Endothelial cell of umbilical vein (primary cell): ENCODE results near the gene NAP1L1. TPM values are rescaled to one million over a fixed set of nuclear protein-coding genes. Genes with fewer than 3 reads are reported as not detected.

Experiments
- BruUV-seq: library from RNA; stranded (reverse); fragments of 400-500 nt; replicated peaks from 2 replicates; lab custom pipeline; 2021; lab: Mats Ljungman, UMichigan
- CTCF ChIA-PET: fragments of 300-600, 350-600 bp; sonication (Branson Sonifier 250); formaldehyde crosslinking; loops from one replicate; lab custom pipeline; 2021; ENCODE audit warnings: antibody characterized with exemption, inconsistent platforms; lab: Charles Lee
- POLR2A ChIA-PET: fragments of 300-600, 350-600 bp; sonication (Branson Sonifier 250); formaldehyde crosslinking; loops from one replicate; lab custom pipeline; 2021; ENCODE audit warnings: antibody characterized with exemption, inconsistent platforms; lab: Charles Lee
- DNase-seq: peaks from one replicate; pipeline ENCODE4 v3.0.0-alpha.2; 2011; ENCODE audit warnings: low read depth, low spot score
- FAIRE-seq: peaks from 2 replicates; lab custom pipeline; 2011; peaks lifted over from hg19 to GRCh38; lab: Jason Lieb, UNC
- H2AFZ ChIP-seq: 2 replicates; pipeline ENCODE4 v1.6.0; 2012; ENCODE audit warnings: low read depth, low read length, control low read depth, inconsistent platforms
- H3K27ac ChIP-seq: 2 replicates; pipeline ENCODE4 v1.5.1; 2011; ENCODE audit warnings: low read depth, mild to moderate bottlenecking, control low read depth, low read length, moderate library complexity; ENCODE audit not compliant: insufficient read depth
- H3K27me3 ChIP-seq, 2 experiments: 2 replicates each; pipeline versions ENCODE4 v1.6.0 to v1.6.1; 2011; ENCODE audit warnings: low read length in 2 of 2, mixed read lengths in 1 of 2; ENCODE audit not compliant: control insufficient read depth in 2 of 2, insufficient read depth in 2 of 2
- H3K36me3 ChIP-seq, 2 experiments: 2 replicates in 1 of 2; 3 replicates in 1 of 2; pipeline ENCODE4 v1.5.1; 2011; ENCODE audit warnings: low read length in 2 of 2, mild to moderate bottlenecking in 1 of 2, moderate library complexity in 1 of 2; ENCODE audit not compliant: control insufficient read depth in 2 of 2, insufficient read depth in 2 of 2; ENCODE audit errors: extremely low read depth in 1 of 2
- H3K4me1 ChIP-seq: 3 replicates; pipeline ENCODE4 v1.5.1; 2011; ENCODE audit warnings: mild to moderate bottlenecking, low read length; ENCODE audit not compliant: control insufficient read depth, insufficient read depth; ENCODE audit errors: extremely low read depth
- H3K4me2 ChIP-seq: 2 replicates; pipeline ENCODE4 v1.6.1; 2011; ENCODE audit warnings: low read length, control low read depth, mixed read lengths; ENCODE audit not compliant: insufficient read depth
- H3K4me3 ChIP-seq, 3 experiments: fragments of 200-600 bp in 1 of 3; sonication (generic), shearing (Covaris generic) in 1 of 3; replicated peaks in 1 of 3; 2 replicates each; pipeline ENCODE4 v1.5.1; 2011 to 2016; ENCODE audit warnings: control low read depth in 3 of 3, low read length in 3 of 3, mild to moderate bottlenecking in 2 of 3, inconsistent platforms in 1 of 3, low read depth in 1 of 3, moderate library complexity in 1 of 3; ENCODE audit not compliant: insufficient read depth in 1 of 3
- H3K79me2 ChIP-seq: 2 replicates; pipeline ENCODE4 v1.6.0; 2012; ENCODE audit warnings: low read length, inconsistent platforms; ENCODE audit not compliant: control insufficient read depth, insufficient read depth
- H3K9ac ChIP-seq: replicated peaks from 2 replicates; pipeline ENCODE3; 2011; ENCODE audit warnings: low read length, control low read depth; ENCODE audit not compliant: insufficient read depth; ENCODE audit errors: extremely low read depth
- H3K9me1 ChIP-seq: replicated peaks from 3 replicates; pipeline ENCODE4 v1.6.0; 2011; ENCODE audit warnings: mild to moderate bottlenecking, low read length; ENCODE audit not compliant: control insufficient read depth, insufficient read depth; ENCODE audit errors: extremely low read depth
- H3K9me3 ChIP-seq: replicated peaks from 2 replicates; pipeline ENCODE4 v1.5.1; 2012; ENCODE audit warnings: low read length, inconsistent platforms; ENCODE audit not compliant: control insufficient read depth, insufficient read depth
- H4K20me1 ChIP-seq: replicated peaks from 2 replicates; pipeline ENCODE3; 2011; ENCODE audit warnings: mild to moderate bottlenecking, low read length; ENCODE audit not compliant: control insufficient read depth, insufficient read depth; ENCODE audit errors: extremely low read depth
- CTCF ChIP-seq, 2 donors: IDR thresholded peaks; 1 replicate in 1 of 2; 2 replicates in 1 of 2; pipeline ENCODE4 v1.5.1; 2011; ENCODE audit warnings: low read length in 2 of 2, mild to moderate bottlenecking in 2 of 2, moderate library complexity in 2 of 2, control low read depth in 1 of 2, inconsistent platforms in 1 of 2, low read depth in 1 of 2; ENCODE audit not compliant: insufficient read depth in 1 of 2; ENCODE audit errors: extremely low read depth in 1 of 2
- EZH2 ChIP-seq: IDR thresholded peaks from 2 replicates; pipeline ENCODE4 v1.6.1; 2012; ENCODE audit warnings: borderline replicate concordance, low read depth, mild to moderate bottlenecking, moderate library complexity, low read length, inconsistent platforms; ENCODE audit not compliant: severe bottlenecking
- FOS ChIP-seq: IDR thresholded peaks from 2 replicates; pipeline ENCODE4 v1.6.1; 2011; ENCODE audit warnings: mild to moderate bottlenecking, low read length, moderate library complexity, borderline replicate concordance; ENCODE audit not compliant: insufficient read depth
- GATA2 ChIP-seq: IDR thresholded peaks from 2 replicates; pipeline ENCODE4 v1.7.0; 2011; ENCODE audit warnings: low read depth, mild to moderate bottlenecking, moderate library complexity, mixed read lengths, low read length; ENCODE audit not compliant: insufficient read length, insufficient read depth
- JUN ChIP-seq: IDR thresholded peaks from 2 replicates; pipeline ENCODE4 v1.6.1; 2011; ENCODE audit warnings: borderline replicate concordance, low read depth; ENCODE audit not compliant: insufficient read length, insufficient read depth
- MAX ChIP-seq: IDR thresholded peaks from 2 replicates; pipeline ENCODE4 v1.6.1; 2011; ENCODE audit not compliant: insufficient read depth, insufficient read length
- MYC ChIP-seq: IDR thresholded peaks from one replicate; pipeline ENCODE4 v1.6.1; 2011; ENCODE audit warnings: mild to moderate bottlenecking, low read depth, low read length
- POLR2A ChIP-seq: IDR thresholded peaks from 2 replicates; pipeline ENCODE4 v1.6.1; 2012; ENCODE audit warnings: low read depth, mild to moderate bottlenecking, control low read depth, low read length
- POLR2AphosphoS5 ChIP-seq: IDR thresholded peaks from 2 replicates; pipeline ENCODE4 v1.6.1; 2012; ENCODE audit warnings: low read depth, mild to moderate bottlenecking, control low read depth, low read length, moderate library complexity; ENCODE audit not compliant: insufficient read depth
- dilution Hi-C: fragments of 300-500 bp; cut with MboI; formaldehyde crosslinking; loops from one replicate; pipeline ENCODE4 v1.15.0; 2019; ENCODE audit warnings: low sequenced_read_pairs; ENCODE audit not compliant: extremely low pct_ligation_motif_present
- intact Hi-C: fragments of 100-400 bp; cut with micrococcal nuclease; formaldehyde crosslinking; loops from one replicate; pipeline ENCODE4 v1.10.0; 2022
- polyA plus RNA-seq, 4 experiments: library from polyadenylated mRNA; depleted of rRNA in 3 of 4; stranded (reverse) in 3 of 4; unstranded in 1 of 4; fragments of >200 nt; gene quantifications; 2 replicates each; pipeline versions ENCODE4 v1.2.1 to v1.2.3, GENCODE V29; 2011 to 2012; ENCODE audit warnings: missing spikeins in 1 of 4
- total RNA-seq: library from RNA; stranded (reverse); gene quantifications from 2 replicates; pipeline ENCODE4 v1.2.3, GENCODE V29; 2021

Gene NAP1L1
- total and polyA plus RNA-seq, 2 donors (not counting 3 experiments of a cell fraction or from before 2014, with no cell fraction given) = 127 to 649 TPM

- H3K36me3 ChIP-seq = no peaks in the 10 kb centered on the region
- H3K4me1 ChIP-seq = peaks cover 28% of the 10 kb centered on the region
- ChIA-PET POLR2A (no interaction called here), CTCF (interaction anchor here (0.7 to 5.6 kb wide), 11 partner anchors 11 to 555 kb away, joined by 3 to 30 read pairs (median 4); partner anchors contain the start of gene BBS10)
- H3K9ac ChIP-seq = no peak overlapping the region
- dilution Hi-C loops (loop anchor here (25.0 kb wide), 1 partner anchor 257 kb away; the partner anchor contains the start of gene BBS10), intact Hi-C loops (loop anchor here (2.0 to 5.0 kb wide), 4 partner anchors 29 to 518 kb away; partner anchors contain the start of gene OSBPL8)
- no peak overlapping the region for H3K4me3 ChIP-seq
- FAIRE-seq (no peak), DNase-seq (no peak)
- H4K20me1 ChIP-seq = peaks cover 18% of the 10 kb centered on the region
- H3K27me3 ChIP-seq = no peaks in the 10 kb centered on the region
- peaks cover 90% of the 10 kb centered on the region for H3K79me2 ChIP-seq
- H3K9me3 ChIP-seq = no peaks in the 10 kb centered on the region
- H3K27ac ChIP-seq = no peak overlapping the region
- BruUV-seq = no TSS peak
- H2AFZ ChIP-seq = no peak overlapping the region
- no peak overlapping the region for H3K4me2 ChIP-seq
- TF ChIP-seq POLR2A (no peak), CTCF (IDR thresholded peaks at IDR 0.05; ENCODE audit: extremely low read depth in 1 of 2, insufficient read depth in 1 of 2, low read depth in 1 of 2, low read length in 2 of 2) (no peak), FOS (no peak), JUN (no peak), GATA2 (no peak), POLR2AphosphoS5 (no peak), MAX (no peak), MYC (no peak), EZH2 (no peak)
- no peaks in the 10 kb centered on the region for H3K9me1 ChIP-seq
Measured at GRCh38 chr12:76080017-76080728, 4.3 kb downstream of the NAP1L1 start.
